LNCaP clone FGC (cell line): ENCODE data around the gene TTC7B.

Source experiments
- DNase-seq: peaks from one replicate; pipeline ENCODE4 v3.0.0-alpha.2; 2011; ENCODE audit warnings: low read depth
- H3K4me3 ChIP-seq: 2 replicates; pipeline ENCODE4 v1.5.1; 2011; ENCODE audit warnings: mild to moderate bottlenecking, low read depth, low read length, control low read depth
- TF ChIP-seq, protein P1 (sequence below): IDR thresholded peaks from 2 replicates; pipeline ENCODE4 v1.5.1; 2012; ENCODE audit warnings: mild to moderate bottlenecking; ENCODE audit not compliant: control insufficient read depth, insufficient read depth; ENCODE audit errors: extremely low read depth

Gene TTC7B

DNA sequence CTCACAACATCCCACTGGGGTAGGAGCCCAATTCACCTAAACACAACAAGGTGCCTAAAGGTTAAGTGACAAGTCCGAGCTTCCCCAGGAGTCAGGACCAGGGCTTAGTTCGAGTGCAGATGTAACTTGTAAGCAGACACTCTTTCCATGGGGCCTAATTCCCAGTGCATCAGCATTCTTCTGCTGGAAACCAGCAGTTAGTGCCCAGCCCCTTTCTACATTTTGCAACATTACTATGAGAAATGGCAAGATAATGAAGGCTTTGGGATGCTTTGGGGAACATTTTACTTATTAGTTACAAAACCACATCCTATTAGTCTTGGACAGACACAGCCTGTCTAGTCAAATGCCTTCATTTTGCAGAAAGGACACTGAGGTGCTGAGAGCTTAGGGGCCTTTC lies 239.6 kb downstream of the TTC7B start:
- no peak overlapping the region for H3K4me3 ChIP-seq
- TF ChIP-seq, protein P1, sequence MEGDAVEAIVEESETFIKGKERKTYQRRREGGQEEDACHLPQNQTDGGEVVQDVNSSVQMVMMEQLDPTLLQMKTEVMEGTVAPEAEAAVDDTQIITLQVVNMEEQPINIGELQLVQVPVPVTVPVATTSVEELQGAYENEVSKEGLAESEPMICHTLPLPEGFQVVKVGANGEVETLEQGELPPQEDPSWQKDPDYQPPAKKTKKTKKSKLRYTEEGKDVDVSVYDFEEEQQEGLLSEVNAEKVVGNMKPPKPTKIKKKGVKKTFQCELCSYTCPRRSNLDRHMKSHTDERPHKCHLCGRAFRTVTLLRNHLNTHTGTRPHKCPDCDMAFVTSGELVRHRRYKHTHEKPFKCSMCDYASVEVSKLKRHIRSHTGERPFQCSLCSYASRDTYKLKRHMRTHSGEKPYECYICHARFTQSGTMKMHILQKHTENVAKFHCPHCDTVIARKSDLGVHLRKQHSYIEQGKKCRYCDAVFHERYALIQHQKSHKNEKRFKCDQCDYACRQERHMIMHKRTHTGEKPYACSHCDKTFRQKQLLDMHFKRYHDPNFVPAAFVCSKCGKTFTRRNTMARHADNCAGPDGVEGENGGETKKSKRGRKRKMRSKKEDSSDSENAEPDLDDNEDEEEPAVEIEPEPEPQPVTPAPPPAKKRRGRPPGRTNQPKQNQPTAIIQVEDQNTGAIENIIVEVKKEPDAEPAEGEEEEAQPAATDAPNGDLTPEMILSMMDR, result no peak
- DNase-seq, result no peak

DNA sequence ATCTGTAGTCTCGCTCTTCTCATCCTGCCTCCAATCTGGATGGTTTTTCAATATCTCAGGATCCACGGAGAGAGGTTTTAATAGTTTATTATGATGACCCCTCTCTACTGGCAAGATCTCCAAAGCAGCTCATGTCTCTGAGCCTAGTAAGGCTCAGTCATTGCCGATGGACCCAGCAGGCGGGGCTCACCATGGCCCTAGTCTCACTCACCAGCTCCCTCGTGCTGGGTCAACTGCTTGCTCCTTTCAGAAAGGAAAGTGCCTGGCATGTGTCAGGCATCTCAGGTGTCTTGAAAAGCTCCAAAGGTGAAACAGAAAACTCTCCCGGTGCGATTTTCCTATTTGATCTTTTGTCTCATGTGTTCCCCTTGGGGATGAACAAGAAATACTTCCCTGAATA lies 240.4 kb downstream of the TTC7B start:
- TF ChIP-seq, protein P1, result no peak
- no peak for DNase-seq
- H3K4me3 ChIP-seq, result no peak overlapping the region

DNA sequence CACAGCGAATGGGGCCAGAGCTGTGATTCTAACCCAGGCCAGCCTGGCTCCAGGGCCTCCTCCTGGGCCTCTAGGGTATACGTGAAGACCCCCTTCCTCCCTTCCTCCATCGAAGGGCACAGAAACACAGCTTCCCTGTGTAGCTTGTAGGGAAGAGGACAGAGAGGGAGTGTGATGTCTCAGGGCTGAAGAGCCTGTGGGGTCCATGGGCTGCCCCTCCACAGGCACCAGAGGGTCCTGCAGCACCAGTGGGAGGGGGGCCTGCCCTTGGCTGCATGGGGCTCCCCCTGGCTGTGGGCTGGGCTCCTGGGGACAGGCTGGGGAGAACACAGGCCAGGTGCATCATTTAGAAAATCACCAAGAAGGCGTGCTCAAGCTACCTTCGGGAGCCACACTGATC lies 240.9 kb downstream of the TTC7B start:
- no peak for DNase-seq
- TF ChIP-seq, protein P1, result no peak
- H3K4me3 ChIP-seq, result no peak overlapping the region

DNA sequence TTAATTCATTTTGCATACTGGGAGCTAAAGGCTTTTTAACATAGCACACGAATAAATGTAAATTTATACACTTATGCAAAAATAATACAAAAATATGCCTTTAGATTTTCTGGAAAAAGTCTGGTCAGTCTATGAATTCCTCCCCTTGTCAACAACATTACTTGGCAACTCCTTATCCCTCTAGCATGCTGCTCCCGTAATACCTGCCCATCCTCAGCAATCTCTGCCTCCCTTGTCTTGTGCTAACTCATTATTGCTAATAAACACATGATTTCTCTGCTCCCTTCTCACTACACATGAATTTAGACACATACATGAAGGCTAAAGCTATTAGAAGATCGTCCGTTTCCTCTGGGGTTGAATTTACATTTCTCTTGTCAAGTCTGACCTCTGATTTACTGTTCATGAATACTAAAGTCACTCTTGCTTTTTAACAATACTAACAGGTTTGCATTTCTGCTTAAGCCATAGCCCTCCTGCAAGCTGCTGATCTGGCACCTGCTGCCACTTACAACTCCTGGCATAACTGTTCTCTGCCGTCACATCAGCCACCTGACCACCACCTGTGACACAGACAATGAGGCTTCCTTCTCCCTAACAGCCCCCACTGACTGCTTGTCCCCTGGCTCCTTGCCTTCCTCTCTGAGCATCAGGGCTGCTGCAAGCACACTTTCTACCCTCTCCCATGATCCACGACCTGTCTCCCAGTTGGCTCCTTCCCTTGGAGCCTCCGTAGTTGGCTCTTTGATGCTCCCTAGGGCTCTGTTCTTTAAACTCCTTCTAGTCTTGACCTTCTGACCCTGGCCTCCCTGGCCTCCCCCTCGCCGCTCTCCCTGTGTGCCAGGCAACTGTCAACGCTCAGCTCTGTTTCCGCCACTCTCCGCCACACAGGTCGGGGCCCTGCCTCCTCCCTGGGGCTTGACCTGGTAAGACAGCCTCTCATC lies 241.8 kb downstream of the TTC7B start:
- no peak overlapping the region for H3K4me3 ChIP-seq
- TF ChIP-seq, protein P1, result no peak
- DNase-seq, result no peak

DNA sequence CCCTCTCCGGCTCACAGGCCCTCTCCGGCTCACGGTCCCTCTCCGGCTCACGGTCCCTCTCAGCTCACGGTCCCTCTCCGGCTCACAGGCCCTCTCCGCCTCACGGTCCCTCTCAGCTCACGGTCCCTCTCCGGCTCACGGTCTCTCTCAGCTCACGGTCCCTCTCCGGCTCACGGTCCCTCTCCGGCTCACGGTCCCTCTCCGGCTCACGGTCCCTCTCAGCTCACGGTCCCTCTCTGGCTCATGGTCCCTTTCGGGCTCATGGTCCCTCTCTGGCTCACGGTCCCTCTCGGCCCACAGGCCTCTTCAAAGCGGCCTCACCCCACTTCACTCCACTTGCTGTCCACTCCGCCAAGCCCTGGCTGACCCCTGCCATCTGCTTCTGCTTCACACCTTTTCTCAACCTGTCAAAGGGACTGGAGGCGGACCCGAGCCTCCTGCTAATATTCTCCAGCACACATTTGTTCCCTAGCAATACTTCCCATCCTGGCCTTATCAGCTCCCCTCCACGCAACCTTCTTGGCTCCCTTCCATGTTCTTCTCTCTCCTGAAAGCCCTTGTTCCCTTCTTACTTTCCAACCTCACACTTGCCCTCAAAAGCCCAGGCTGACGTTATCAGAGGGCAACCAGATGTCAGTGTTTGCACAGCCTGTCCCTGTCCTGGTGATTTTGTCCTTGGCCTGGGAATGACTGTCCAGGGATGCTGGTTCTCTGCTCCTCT lies 242.7 kb downstream of the TTC7B start:
- DNase-seq, result no peak
- TF ChIP-seq, protein P1, result no peak
- H3K4me3 ChIP-seq, result no peak overlapping the region

DNA sequence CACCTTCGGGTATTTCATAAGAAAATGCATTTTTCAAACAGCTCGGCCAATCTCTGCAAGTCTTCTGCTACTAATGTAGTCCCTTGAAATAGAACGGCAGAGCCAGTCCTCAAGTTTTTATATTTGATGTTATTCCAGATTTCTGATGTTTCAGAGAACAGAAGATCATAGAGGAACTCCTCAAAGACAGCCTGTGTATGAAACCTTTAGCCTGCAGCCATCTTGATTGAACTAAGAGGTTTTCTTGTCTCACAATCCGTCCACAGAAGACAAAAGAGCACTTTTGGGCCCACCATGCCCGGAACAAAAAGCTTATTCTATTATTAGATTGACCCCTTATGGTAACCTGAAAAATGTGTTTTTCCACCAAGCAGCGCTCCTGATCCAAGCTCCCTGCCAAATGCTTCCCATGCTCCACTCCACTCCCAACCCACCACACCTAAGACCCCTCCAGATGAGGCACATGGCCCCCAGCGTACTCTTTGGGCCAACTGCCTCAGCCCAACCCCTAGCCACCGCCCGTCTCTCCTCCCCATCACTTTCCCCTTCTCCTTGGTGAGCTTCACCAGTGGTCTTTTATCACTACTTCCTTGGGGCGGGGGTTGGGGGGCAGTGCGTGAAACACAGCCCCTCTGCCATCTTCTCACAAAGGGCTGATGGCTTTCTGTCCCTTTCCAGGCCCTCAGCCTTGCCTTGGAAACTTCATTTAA lies 243.6 kb downstream of the TTC7B start:
- TF ChIP-seq, protein P1, result no peak
- no peak overlapping the region for H3K4me3 ChIP-seq
- DNase-seq, result no peak
